ENCODE data around the gene STK4.

Gene STK4

DNA sequence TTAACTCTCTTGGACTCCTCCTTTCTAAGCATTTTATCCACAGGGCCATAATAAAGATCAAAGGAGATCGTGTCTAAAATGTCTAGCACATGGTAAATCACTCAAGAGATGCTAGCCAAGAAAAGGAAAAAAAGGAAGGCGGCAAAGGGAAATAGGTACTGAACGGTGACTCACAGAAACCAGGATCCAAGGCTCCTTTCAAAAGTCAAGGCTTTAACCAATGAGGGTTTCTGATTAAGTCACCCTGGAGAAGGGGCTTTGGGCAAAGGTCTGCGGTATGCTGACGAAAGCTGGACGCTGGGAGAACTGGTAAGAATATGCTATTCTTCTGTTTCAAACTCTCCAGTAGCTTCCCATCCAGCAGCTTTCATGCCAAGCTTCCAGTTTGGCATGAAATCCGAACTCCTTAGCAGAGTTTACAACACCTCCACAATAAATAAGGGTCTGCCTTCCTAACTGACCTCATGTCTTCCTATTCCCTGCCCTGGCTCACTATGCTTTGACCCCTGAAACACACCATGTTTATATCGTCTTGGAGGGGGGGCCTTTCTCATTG, 7.2 kb upstream of the STK4 start:
- DNase-seq (ENCODE audit: low read depth): peak; percentile 63
- TF ChIP-seq, protein P1, sequence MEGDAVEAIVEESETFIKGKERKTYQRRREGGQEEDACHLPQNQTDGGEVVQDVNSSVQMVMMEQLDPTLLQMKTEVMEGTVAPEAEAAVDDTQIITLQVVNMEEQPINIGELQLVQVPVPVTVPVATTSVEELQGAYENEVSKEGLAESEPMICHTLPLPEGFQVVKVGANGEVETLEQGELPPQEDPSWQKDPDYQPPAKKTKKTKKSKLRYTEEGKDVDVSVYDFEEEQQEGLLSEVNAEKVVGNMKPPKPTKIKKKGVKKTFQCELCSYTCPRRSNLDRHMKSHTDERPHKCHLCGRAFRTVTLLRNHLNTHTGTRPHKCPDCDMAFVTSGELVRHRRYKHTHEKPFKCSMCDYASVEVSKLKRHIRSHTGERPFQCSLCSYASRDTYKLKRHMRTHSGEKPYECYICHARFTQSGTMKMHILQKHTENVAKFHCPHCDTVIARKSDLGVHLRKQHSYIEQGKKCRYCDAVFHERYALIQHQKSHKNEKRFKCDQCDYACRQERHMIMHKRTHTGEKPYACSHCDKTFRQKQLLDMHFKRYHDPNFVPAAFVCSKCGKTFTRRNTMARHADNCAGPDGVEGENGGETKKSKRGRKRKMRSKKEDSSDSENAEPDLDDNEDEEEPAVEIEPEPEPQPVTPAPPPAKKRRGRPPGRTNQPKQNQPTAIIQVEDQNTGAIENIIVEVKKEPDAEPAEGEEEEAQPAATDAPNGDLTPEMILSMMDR (conservative IDR thresholded peaks at IDR 0.05; ENCODE audit: control insufficient read depth, insufficient read depth, low read depth, low read length): no peak
- peak overlapping the region; percentile 65 for H3K4me3 ChIP-seq (ENCODE audit: control insufficient read depth, low read depth, low read length)

DNA sequence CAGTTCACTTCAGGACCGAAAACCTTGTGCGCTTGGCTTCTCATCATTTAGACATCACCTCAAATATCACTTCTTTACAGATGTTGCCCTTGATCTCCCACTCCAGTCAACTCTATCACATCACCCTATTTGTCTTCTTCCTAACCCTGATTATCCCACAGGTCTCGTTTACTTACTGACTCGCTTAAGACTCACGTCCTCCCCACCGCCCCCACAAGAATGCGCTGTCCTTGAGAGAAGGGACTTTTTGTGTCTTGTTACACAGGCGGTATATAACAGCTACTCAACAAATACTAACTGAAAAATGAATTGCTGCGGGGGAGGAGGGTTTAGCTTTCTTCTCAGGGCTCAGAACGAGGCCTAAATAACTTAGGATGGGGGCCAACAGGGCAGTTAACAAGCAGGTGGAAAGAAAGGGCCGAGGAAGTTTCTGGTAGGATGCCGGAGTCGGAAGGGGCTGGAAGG, 6.6 kb upstream of the STK4 start:
- DNase-seq (ENCODE audit: low read depth): peak; percentile 83
- H3K4me3 ChIP-seq (ENCODE audit: control insufficient read depth, low read depth, low read length): peak overlapping the region; percentile 65
- TF ChIP-seq, protein P1 (conservative IDR thresholded peaks at IDR 0.05; ENCODE audit: control insufficient read depth, insufficient read depth, low read depth, low read length): no peak

DNA sequence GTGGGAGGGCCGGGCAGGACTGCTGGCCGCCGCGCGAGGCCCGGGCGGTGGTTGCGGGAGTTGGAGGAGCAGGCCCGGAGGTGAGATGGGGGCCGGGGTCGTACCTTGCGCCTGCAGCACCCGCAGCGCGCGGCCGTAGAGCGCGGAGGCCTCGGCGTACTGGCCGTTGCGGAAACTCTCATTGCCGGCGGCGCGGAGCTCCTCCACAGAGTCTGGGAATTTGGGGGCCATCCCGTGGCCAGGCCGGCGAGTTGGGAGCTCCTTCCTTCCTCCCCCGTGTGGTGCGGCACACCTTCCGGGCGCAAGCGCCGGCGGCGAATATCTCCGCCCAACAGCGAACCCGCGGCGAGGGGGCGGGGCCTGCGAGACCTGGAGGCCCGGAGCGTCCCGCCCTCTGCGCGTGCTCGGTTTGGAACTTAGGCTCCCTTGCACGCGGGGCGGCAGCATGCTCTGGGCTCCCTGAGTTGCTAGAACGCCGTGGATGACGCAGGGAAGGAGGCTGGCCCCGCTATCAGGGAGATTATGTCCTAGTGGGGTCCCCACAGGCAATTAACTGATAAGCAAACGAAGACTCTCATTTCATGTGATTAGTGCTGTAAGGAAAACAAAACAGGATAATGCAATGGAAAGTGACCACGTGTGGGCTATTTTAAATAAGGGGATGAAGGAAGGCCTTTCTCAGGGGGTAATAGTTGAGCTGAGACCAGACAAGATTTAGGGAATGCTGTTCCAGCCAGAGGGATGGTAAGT, 6.0 kb upstream of the STK4 start, which contains the start of gene TOMM34:
Gene TOMM34 (minus strand): TSS at position 295 of the 750 bp plus-strand sequence. CDS start 64 bp downstream, at position 231.
- peak within 1 kb of the TSS; percentile 65 for H3K4me3 ChIP-seq (ENCODE audit: control insufficient read depth, low read depth, low read length)
- peak; percentile 88 for DNase-seq (ENCODE audit: low read depth)
- TF ChIP-seq, protein P1 (conservative IDR thresholded peaks at IDR 0.05; ENCODE audit: control insufficient read depth, insufficient read depth, low read depth, low read length): no peak

DNA sequence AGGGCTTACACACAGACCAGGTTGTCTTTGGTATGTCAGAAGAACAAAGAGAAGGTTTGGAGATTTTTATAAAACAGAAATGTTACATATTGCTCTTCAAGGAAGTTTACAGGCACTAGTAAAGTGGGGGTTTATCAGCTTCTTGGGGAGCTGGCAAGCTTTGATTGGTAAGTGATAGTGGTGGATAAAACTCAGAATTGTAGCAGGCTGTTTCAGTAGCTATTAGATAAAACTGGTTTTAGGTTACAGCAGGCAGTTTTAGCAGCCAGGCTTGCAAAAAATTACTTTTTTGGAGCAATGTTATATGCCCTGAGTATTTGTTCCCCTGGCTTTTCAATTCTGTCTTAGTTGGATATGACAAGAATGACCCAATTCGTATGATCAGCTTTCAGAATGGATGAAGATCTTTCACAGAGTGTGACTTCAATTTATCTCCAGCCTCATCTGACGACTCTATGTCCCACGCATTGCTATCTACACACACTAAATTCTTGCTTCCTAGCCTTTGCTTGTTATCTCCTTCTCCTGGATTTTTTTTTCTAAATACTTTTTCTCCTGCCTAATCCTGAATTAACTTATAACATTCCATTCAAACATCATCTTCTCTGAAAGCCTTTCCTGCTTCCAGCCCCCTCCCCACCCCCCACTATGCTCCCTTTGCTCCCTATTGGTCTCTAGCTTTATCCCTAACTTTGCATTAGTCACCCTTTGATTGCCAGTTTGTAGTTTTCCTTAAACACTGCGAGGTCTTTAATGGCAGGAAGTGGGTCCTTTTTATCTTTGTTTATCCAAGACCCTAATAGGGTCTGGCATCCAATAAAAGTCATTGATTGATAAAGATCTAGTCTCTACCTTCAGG, 5.1 kb upstream of the STK4 start:
- TF ChIP-seq, protein P1 (conservative IDR thresholded peaks at IDR 0.05; ENCODE audit: control insufficient read depth, insufficient read depth, low read depth, low read length): no peak
- no peak overlapping the region for H3K4me3 ChIP-seq (ENCODE audit: control insufficient read depth, low read depth, low read length)
- no peak for DNase-seq (ENCODE audit: low read depth)

DNA sequence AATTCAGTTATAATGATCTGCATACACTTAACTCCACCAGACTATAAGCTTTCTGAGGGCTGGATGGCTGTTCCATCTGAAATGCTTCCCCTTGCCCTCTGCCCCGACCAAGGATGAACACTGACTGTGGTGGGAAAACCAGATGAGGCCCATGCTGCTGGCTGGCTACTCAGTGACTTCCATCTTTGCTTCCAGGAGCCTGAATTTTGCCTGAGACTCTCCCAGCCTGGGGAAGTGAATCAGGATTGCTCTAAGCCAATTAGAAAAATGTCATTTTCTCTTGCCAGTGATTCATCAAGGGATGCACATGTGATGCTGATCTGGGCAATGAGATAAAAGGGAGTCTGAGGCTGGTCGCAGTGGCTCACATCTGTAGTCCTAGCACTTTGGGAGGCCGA, 4.4 kb upstream of the STK4 start:
- H3K4me3 ChIP-seq (ENCODE audit: control insufficient read depth, low read depth, low read length): no peak overlapping the region
- TF ChIP-seq, protein P1 (conservative IDR thresholded peaks at IDR 0.05; ENCODE audit: control insufficient read depth, insufficient read depth, low read depth, low read length): no peak
- peak; percentile 84 for DNase-seq (ENCODE audit: low read depth)

DNA sequence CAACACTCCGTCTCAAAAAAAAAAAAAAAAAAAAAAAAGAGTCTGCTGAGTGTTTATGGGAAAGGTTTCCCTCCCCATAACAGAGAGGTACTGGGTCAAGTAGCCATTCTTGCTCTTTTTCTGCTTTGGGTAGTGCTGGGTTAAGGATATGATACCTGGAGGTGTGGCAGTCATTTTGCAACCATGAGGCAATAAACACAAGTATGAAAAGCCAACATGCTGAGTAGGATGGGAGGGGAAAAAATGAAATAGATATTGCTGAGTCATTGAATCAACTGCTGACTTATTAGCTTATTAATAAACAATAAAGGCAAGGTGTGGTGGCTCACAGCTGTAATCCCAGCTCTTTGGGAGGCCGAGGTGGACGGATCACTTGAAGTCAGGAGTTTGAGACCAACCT, 3.8 kb upstream of the STK4 start:
- DNase-seq (ENCODE audit: low read depth): no peak
- no peak overlapping the region for H3K4me3 ChIP-seq (ENCODE audit: control insufficient read depth, low read depth, low read length)
- TF ChIP-seq, protein P1 (conservative IDR thresholded peaks at IDR 0.05; ENCODE audit: control insufficient read depth, insufficient read depth, low read depth, low read length): no peak

All from fibroblast of mammary gland (primary cell).